NCI-H1417 (cell line): Measurements from ENCODE around the gene MPO.

Source experiments
- DNase-seq, 3 experiments: peaks; one replicate each; lab custom pipeline; 2025; lab: John Stamatoyannopoulos, UW

The MPO gene

DNA sequence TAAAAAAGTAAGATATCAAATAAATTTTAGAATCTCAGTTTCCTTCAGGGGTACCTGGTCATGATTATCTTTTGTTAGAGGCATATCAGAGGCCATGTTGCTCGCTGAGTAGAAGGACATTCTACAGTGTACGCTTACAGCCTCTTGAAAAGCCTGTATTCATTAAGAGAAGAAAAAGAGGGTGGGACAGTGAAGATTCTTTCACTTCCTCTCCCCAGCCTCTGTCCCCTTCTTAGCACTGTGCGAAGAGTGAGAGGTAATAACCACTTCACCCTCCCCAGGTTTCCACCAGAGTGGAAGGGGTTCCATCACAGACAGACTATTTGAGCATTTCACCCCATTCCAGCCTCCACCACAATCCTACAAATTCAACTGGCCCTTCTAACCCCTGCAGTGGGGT lies 47.2 kb downstream of the MPO start:
- DNase-seq, result no peak

DNA sequence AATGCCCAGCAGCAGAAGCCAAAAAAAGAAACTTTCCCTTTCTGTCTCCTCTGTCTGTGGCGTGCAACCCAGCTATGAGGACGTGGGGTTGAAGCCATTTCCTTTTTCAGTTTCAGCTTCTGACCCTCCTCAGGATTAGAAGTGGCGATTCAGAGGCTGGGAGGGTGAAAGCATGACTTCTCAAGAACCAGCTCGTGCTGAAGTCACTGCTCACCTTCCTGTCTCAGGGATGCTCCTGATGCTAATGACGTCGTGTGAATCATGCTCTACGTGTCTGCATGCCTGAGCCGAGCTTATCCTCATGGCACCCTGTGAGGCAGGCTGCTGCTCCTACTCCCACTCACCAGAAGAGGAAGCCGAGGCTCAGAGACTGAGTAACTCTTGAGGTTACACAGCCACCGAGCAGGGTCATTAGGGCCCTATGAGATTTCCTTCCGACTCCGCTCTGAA lies 48.0 kb downstream of the MPO start:
- no peak for DNase-seq

DNA sequence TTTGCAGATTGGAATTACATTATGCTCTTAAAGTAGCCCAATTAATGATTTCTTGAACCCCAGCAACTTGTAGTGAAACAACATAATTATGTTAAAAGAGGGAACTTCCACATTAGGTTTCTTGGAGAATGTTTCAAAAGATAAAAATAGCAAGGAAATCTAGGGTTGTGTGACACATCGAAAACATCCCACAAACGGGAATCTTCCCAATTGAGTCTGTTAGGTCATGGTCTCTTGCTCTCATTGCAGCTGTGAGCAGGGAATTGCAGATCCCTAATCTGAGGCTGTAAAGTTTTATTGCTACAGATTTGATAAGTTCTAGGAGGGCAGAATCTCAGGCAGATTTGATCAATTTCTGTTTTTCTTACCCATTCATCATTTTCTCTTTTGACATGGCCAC lies 49.1 kb downstream of the MPO start:
- DNase-seq, result no peak

DNA sequence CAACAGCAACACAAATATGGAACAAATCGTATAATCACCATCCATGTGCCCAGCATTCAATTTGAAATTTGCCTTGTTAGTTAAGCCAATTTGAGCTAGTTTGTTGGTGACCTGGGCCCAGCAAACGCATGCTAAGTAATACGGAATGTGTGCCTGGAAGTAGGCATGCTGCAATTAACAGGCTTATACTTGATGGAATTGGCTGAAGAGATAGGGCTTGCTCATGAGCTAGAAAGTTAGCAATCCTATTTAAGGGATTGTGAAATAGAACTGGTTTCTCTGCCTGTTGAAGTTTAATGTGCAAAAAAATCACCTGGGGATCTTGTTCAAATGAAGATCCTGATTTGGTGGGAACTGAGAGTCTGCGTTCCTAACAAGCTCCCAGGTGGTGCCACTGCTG lies 50.9 kb downstream of the MPO start:
- no peak for DNase-seq

DNA sequence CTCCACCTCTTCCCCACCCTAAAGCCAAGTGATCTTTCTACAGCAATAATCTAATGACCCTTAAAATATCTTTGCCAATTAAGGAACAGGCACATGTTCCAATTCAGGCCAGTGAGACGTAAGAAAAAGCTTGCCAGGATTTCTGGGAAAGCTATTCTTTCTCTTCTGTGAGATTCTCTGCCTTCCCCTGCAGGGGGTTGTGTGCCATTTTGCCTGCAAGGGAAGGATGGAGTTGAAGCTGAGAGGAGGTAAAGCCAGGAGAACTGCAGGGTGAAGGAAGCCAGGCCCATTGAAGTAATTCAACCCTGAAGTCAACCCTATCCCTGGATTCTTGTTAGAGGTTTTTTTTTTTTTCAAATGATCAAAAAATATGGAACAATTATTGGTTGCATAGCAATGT lies 51.4 kb downstream of the MPO start:
- DNase-seq, result no peak

DNA sequence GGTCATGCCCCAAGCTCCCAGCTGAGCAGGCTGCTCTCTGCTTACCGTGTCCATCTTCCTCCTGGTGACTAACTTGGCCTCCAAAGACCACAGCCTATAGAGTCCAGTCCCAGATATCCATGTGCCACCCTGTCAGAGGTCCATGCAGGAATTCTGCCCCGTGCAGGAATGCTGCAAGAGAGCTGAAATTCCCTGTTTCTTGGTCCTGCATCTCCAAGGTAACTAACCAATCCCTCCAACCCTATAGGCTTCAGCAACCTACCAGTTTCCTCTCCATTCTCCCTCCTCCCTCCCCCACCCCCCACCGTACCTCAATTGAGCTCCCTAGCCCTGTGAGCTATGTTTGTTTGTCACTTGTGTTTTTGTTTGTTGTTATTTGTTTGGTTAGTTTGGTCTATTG lies 52.1 kb downstream of the MPO start:
- DNase-seq, result no peak

DNA sequence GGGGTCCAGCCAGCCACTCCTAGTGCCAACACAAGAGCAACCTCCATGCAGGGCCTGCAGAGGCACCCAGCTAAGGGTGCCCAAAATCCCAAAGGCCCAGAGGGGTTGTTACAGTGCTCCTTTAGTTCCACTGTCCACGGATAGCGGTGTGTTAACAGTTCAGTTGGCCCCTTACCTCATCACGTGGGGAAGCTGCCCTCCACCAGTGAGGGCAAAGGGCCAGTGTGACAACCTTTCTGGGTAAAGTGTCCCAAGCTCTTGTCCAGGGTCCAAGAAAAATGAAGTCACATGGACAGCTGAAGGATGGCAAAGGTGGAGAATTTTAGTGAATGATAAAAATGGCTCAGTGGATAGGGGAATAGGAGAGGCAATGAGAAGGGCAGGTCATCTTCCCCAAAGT lies 53.0 kb downstream of the MPO start:
- no peak for DNase-seq

DNA sequence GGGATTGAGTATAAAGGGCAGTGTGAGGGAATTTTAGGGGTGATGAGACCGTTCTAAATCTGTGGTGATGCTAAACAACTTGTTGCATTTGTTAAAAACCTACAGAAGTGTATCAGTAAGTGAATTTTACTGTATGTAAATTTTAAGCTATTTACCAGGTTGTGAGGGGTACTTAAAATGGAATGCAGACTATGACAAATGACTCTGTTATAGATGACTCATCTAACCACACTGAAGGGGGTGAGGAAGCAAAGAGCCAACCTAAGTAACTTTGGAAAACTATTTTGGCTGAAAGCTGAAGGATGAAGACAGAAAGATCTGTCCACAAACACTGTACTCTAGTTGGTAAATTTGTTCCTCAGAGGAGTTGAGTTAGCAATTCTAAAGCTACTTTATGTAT lies 56.4 kb downstream of the MPO start:
- no peak for DNase-seq
